HG02870 (cell line): ENCODE data around the gene FXYD7.

Experiments used
- ATAC-seq: cut with Tn5 transposase; IDR thresholded peaks from one replicate; pipeline ENCODE4 v1.9.1; 2021; ENCODE audit warnings: mild to moderate bottlenecking, moderate library complexity; ENCODE audit not compliant: unreplicated experiment

FXYD7 gene

GRCh38 chr19:35162471-35163326, 19.6 kb downstream of the FXYD7 start:
- no peak for ATAC-seq

DNA sequence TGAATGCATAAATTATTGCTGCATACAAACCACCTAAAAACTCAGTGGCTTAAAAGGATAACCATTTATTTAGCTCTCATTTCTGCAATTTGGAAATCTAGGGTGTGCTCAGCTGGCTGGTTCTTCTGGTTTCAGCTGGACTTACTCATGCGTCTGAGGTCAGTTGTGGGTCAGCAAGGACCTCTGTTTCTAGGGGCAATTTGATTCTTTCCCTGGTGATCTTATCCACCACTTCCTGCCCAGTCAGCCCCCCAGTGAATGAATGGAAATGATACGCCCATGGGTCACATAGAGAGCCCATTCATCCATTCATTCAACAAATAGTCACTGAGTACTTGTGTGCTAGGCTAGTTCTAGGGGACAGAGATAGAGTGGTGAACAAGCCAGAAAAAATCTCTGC, 21.4 kb downstream of the FXYD7 start:
- ATAC-seq: no peak

- ATAC-seq: no peak
These were observed 22.4 kb downstream of the FXYD7 start for GRCh38 chr19:35165200-35166058.

DNA sequence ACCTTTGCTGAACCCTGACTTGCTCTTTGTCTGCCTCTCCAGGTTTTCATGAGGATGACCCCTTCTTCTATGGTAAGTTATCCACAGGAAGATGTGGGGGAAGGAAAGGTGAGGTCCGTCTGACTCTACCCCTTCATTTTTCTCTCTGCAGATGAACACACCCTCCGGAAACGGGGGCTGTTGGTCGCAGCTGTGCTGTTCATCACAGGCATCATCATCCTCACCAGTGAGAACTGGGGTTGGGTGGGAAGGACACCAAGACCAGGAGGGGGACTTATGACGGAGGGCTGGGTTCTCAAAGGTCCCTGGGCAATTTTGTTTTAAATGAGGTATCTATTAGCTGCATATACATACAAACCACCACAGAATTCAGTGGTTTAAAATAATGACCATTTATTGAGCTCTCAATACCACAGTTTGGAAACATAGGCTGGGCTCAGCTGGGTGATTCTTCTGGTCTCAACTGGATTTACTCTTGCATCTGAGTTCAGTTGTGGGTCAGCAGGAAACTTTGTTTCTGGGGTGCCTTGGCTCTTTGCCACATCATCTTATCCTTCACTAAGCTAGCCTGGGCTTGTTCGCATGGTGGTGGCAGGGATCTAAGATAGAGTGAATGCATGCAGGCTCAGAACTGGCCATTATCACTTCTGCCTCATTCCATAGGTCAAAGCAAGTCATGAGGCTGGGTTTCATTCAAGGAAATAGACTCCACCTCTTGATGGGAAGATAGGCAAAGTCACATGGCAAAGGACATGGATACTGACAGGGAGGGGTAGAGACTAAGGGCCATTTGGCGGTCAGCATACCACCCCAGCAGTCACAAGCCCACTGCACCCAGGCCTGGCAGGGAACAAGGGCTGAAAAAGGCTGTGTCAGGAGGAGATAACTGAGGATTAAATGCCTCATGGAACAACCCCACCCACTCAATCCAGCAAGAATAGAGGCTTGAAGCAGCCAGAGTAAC, 23.3 kb downstream of the FXYD7 start:
- no peak for ATAC-seq

DNA sequence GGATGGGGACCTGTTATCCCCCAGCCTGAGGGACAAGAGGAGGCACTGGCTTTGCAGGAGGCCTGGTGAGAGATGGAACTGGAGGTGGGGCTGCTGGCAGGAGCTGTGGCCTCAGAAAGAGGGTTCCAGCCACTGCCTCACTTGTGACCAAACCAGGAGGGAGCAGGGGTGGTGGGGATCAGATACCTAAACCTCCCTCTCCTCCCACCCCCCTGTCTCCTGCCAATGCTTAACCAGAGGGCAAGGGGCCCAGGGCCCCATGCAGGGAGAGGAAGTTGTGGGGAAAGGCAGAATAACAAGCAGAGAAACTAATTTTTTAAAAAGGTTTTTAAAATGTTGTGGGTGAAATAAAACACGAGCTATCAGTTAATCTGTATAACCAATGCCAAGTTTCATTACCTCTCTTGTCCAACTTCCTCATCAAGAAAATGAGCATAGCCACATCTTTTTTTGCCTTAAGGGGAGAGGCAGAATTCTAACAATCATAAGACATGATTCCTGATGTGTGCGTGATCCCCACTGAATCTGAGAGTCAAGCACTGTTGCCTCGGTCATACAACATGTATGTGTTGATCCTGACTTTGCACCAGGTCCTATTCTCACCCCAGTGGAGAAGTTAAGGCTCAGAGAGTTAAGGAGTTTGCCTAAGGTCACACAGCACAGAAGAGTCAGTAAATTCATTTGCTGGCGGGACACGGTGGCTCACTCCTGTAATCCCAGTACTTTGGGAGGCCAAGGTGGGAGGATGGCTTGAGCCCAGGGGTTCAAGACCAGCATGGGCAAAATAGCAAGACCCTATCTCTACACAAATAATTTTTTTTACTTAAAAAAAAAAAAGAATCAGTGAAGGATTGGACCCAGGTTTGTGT, 24.4 kb downstream of the FXYD7 start:
- no peak for ATAC-seq

DNA sequence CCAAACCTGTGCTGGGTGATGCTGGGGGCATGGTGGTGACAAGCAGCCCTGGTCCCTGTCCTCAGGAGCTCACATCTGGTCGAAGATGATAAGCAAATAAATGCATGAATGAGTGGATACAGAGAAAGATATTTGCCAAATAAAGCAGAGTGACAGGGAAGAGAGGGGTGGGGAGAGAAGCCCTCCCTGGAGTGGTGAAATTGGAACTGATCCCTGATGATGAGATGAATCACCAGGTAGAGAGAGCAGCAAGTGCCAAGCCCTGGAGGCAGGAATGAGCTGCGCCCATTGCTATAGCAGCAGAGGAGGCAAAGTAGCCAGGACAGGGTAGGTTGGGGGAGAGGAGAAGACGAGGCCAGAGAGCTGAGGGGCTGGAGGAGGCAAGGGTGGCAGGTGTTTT, 25.1 kb downstream of the FXYD7 start:
- ATAC-seq: no peak

GRCh38 chr19:35169221-35169995, 26.4 kb downstream of the FXYD7 start:
- ATAC-seq: no peak

- no peak for ATAC-seq
These were observed 27.5 kb downstream of the FXYD7 start for GRCh38 chr19:35170359-35171061.

GRCh38 chr19:35171730-35172129, 28.7 kb downstream of the FXYD7 start:
- ATAC-seq: no peak

GRCh38 chr19:35174226-35174625, 31.2 kb downstream of the FXYD7 start:
- ATAC-seq: no peak

DNA sequence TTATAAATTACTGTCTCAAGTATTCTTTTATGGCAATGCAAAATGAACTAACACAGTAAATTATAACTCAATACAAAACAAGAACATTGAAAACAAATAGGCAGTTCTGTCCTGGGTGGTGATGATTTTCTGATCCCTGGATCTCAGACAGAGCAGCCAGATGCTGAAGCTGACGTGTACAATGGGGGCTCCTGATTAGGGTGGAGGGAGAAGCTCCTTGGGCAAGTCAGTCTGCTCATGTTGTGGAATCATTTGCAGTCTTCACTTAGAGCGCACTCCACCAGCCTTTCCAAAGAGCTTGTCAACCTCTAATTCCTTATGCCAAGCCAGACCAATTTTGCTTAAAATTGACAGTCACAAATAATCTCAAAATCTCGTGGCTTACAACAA, 33.1 kb downstream of the FXYD7 start:
- ATAC-seq: no peak

DNA sequence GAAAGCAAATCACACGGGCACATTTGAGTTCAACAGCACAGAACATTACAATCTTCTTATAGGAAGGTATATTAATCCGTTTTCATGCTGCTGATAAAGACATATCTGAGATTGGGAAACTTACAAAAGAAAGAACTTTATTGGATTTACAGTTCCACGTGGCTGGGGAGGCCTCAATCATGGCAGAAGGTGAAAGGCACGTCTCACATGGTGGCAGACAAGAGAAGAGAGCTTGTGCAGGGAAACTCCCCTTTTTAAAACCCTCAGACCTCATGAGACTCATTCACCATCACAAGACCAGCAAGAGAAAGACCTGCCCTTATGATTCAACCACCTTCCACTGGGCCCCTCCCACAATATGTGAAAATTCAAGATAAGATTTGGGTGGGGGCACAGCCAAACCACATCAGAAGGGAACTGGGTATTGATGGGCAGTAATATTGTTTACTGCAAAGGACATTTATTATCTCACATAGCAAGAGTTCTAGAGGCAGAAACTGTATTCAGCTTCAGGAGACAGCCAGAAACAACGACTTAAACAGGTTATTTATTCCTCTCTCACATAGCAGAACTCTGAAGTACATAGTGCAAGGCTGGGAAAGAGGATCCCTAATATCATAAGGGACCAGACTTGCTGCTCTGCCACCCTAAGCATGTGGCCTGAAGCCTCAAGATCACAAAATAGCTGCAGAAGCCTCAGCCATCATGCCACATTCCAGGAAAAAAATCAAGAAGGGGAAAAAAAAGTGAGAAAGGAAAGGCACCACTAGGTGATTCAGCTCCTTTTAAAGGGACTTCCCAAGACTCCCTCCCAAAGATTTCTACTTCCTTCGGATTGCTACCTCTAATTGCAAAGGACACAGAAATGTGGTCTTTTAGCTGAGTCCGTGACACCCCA, 34.6 kb downstream of the FXYD7 start:
- ATAC-seq: no peak

GRCh38 chr19:35178701-35179100, 35.6 kb downstream of the FXYD7 start:
- no peak for ATAC-seq

- no peak for ATAC-seq
These were observed 36.8 kb downstream of the FXYD7 start for GRCh38 chr19:35179830-35180229.

- no peak for ATAC-seq
These were observed 38.3 kb downstream of the FXYD7 start for GRCh38 chr19:35181387-35181786.

GRCh38 chr19:35184267-35184666, 41.2 kb downstream of the FXYD7 start:
- ATAC-seq: no peak

DNA sequence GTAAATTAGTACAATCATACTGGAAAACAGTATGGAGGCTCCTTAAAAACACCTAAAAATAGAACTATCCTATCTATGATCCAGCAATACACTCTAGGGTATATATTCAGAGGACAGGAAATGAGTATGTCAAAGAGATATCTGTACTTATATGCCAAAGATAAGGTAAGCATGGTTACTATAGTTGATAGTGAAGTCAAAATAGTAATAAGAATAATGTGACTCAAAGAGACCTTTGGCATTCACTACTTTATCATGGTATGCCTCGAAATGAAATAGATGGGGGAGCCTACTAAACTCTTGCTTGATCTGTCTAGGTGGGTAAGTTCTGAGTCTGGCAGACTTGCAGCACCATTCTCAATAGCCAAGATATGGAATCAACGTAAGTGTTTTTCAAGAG, 41.8 kb downstream of the FXYD7 start:
- no peak for ATAC-seq
